HepG2 (cell line): ENCODE data around the gene IL36B. TPM values are rescaled to one million over a fixed set of nuclear protein-coding genes. Genes with fewer than 3 reads are reported as not detected.

ENCODE experiments used
- ATAC-seq: fragments of 200-7000 bp; cut with Tn5 transposase; 3 replicates; pipeline ENCODE4 v1.9.1; 2020; ENCODE audit warnings: mild to moderate bottlenecking, moderate library complexity
- Bru-seq: library from RNA; stranded (reverse); fragments of 400-500 nt; gene quantifications from one replicate; lab custom pipeline; 2021; lab: Mats Ljungman, UMichigan
- BruChase-seq, 2 experiments: library from RNA; stranded (reverse); fragments of 400-500 nt; gene quantifications; one replicate each; lab custom pipeline; 2021; lab: Mats Ljungman, UMichigan
- BruUV-seq: library from RNA; stranded (reverse); fragments of 400-500 nt; replicated peaks from 2 replicates; lab custom pipeline; 2021; lab: Mats Ljungman, UMichigan
- CTCF ChIA-PET: fragments of 300-600 bp; formaldehyde crosslinking; extraction: SDS; loops from one replicate; lab custom pipeline; 2021; ENCODE audit warnings: low total read pairs, inconsistent platforms, low intra/inter-chr PET ratio; lab: Yijun Ruan, JAX
- POLR2A ChIA-PET: fragments of 350-600 bp; sonication (Branson Sonifier 250); formaldehyde crosslinking; loops from one replicate; lab custom pipeline; 2020; ENCODE audit warnings: antibody characterized with exemption, inconsistent platforms; lab: Yijun Ruan, JAX
- DNase-seq: peaks from one replicate; pipeline ENCODE4 v3.0.0-alpha.2; 2015; ENCODE audit warnings: low spot score
- FAIRE-seq: peaks from 3 replicates; lab custom pipeline; 2011; peaks lifted over from hg19 to GRCh38; lab: Jason Lieb, UNC
- H2AFZ ChIP-seq: one replicate; pipeline ENCODE4 v1.6.1; 2011; ENCODE audit warnings: low read length, inconsistent platforms
- H3K27ac ChIP-seq: fragments of 300-600 bp; 3 replicates; pipeline ENCODE4 v1.8.0; 2011; ENCODE audit warnings: mixed run types, mild to moderate bottlenecking, mixed read lengths, low read length, inconsistent platforms; ENCODE audit not compliant: insufficient read depth; ENCODE audit errors: extremely low read length
- H3K27me3 ChIP-seq, 2 experiments: fragments of 200-600 bp in 1 of 2; 2 replicates in 1 of 2; 3 replicates in 1 of 2; pipeline versions ENCODE4 v1.6.0 to v1.8.0; 2011; ENCODE audit warnings: low read length in 2 of 2, mild to moderate bottlenecking in 2 of 2, moderate library complexity in 2 of 2, inconsistent platforms in 1 of 2; ENCODE audit not compliant: insufficient read depth in 2 of 2, control insufficient read depth in 1 of 2
- H3K36me3 ChIP-seq, 2 experiments: fragments of 200-600 bp in 1 of 2; replicated peaks in 1 of 2; 2 replicates in 1 of 2; 3 replicates in 1 of 2; pipeline versions ENCODE4 v1.5.1 to v1.8.0; 2011; ENCODE audit warnings: low read length in 2 of 2, inconsistent platforms in 1 of 2; ENCODE audit not compliant: insufficient read depth in 2 of 2, control insufficient read depth in 1 of 2
- H3K4me1 ChIP-seq: 2 replicates; pipeline ENCODE4 v1.5.1; 2012; ENCODE audit warnings: low read length, inconsistent platforms; ENCODE audit not compliant: insufficient read depth
- H3K4me2 ChIP-seq: 2 replicates; pipeline ENCODE4 v1.6.0; 2011; ENCODE audit warnings: low read depth, low read length, inconsistent platforms
- H3K4me3 ChIP-seq, 3 experiments: fragments of 200-600 bp in 1 of 3; sonication (generic), shearing (Covaris generic) in 1 of 3; replicated peaks in 1 of 3; 2 replicates each; pipeline ENCODE4 v1.5.1; 2011 to 2016; ENCODE audit warnings: low read length in 3 of 3, inconsistent platforms in 2 of 3, low read depth in 2 of 3, mild to moderate bottlenecking in 2 of 3, control low read depth in 1 of 3, mixed read lengths in 1 of 3; ENCODE audit not compliant: insufficient read depth in 1 of 3
- H3K79me2 ChIP-seq: one replicate; pipeline ENCODE4 v1.6.1; 2011; ENCODE audit warnings: low read length, inconsistent platforms; ENCODE audit not compliant: insufficient read depth
- H3K9ac ChIP-seq: 2 replicates; pipeline ENCODE4 v1.6.0; 2011; ENCODE audit warnings: mild to moderate bottlenecking, low read depth, low read length, inconsistent platforms; ENCODE audit not compliant: insufficient read depth
- H3K9me3 ChIP-seq: 2 replicates; pipeline ENCODE4 v1.5.1; 2012; ENCODE audit warnings: mild to moderate bottlenecking, low read length
- H4K20me1 ChIP-seq: 2 replicates; pipeline ENCODE4 v1.6.0; 2011; ENCODE audit warnings: inconsistent platforms, mild to moderate bottlenecking, low read length, moderate library complexity; ENCODE audit not compliant: insufficient read depth
- MEF2D ChIP-seq: sonication (generic); formaldehyde crosslinking; IDR thresholded peaks from 2 replicates; pipeline ENCODE4 v1.5.1; 2020; ENCODE audit warnings: mild to moderate bottlenecking, missing genetic modification reagents
- SIX4 ChIP-seq: sonication (generic); formaldehyde crosslinking; IDR thresholded peaks from 2 replicates; pipeline ENCODE4 v1.4.0; 2020; ENCODE audit warnings: missing genetic modification reagents
- SPEN ChIP-seq: sonication (generic); formaldehyde crosslinking; IDR thresholded peaks from 2 replicates; pipeline ENCODE4 v1.5.1; 2020; ENCODE audit warnings: low read depth, mild to moderate bottlenecking, missing genetic modification reagents
- TCF7 ChIP-seq: sonication (generic); IDR thresholded peaks from 2 replicates; pipeline ENCODE4 v1.6.1; 2016; ENCODE audit warnings: antibody characterized with exemption, low read depth
- ZNF652 ChIP-seq: IDR thresholded peaks from 2 replicates; pipeline ENCODE4 v1.6.1; 2016; ENCODE audit warnings: low read depth, borderline replicate concordance
- ZNF777 ChIP-seq: sonication (generic); formaldehyde crosslinking; IDR thresholded peaks from 2 replicates; pipeline ENCODE4 v1.4.0; 2020; ENCODE audit warnings: missing genetic modification reagents
- WGBS: methylation state at CpG from one replicate; pipeline ENCODE4 v1.1.6; 2017; ENCODE audit warnings: low lambda C conversion rate; 5-methylcytosine and 5-hydroxymethylcytosine counted together
- in situ Hi-C: cut with HindIII; loops from 2 replicates; pipeline ENCODE4 v1.10.0; 2017; ENCODE audit warnings: low pct_unique_long_range_greater_than_20kb; ENCODE audit not compliant: extremely low pct_ligation_motif_present
- intact Hi-C: fragments of 100-400 bp; cut with micrococcal nuclease; formaldehyde crosslinking; loops from one replicate; pipeline ENCODE4 v1.10.0; 2022; ENCODE audit not compliant: unreplicated experiment
- long read RNA-seq, 2 experiments: library from RNA in 1 of 2; library from polyadenylated mRNA in 1 of 2; stranded (forward) in 1 of 2; unstranded in 1 of 2; transcript quantifications; one replicate each; pipeline ENCODE4 v2.0.0, GENCODE V29; 2019 to 2022
- polyA minus RNA-seq, 3 experiments: library from RNA; depleted of rRNA, polyadenylated mRNA; stranded (reverse); fragments of >200 nt; gene quantifications; 2 replicates each; pipeline ENCODE4 v1.2.3, GENCODE V29; 2011; ENCODE audit warnings: low replicate concordance in 1 of 3
- polyA plus RNA-seq, 8 experiments: library from polyadenylated mRNA; depleted of rRNA in 3 of 8; stranded (reverse) in 7 of 8; unstranded in 1 of 8; fragments of >200 nt; fragmentation: Illumina TruSeq in 4 of 8; extraction: Trizol in 4 of 8; gene quantifications; 2 replicates each; pipeline versions ENCODE4 v1.2.1 to v1.2.3, GENCODE V29; 2011 to 2016; ENCODE audit warnings: low read depth in 4 of 8, missing spikeins in 1 of 8, mixed read lengths in 1 of 8; ENCODE audit not compliant: insufficient read depth in 1 of 8
- total RNA-seq, 5 experiments: library from RNA; depleted of rRNA; stranded (reverse); fragments of >200 nt; fragmentation: Illumina TruSeq; extraction: Trizol; gene quantifications; 2 replicates each; pipeline ENCODE4 v1.2.3, GENCODE V29; 2016; ENCODE audit warnings: low read depth in 1 of 5

The IL36B gene
- total RNA-seq (2016; rRNA removed; fragmentation: Illumina TruSeq; extraction: Trizol) = not detected in 2 replicates
- total RNA-seq (2016; cell fraction: cytosol; rRNA removed; fragmentation: Illumina TruSeq; extraction: Trizol; ENCODE audit: low read depth) = not detected in 2 replicates
- not detected in 2 replicates for total RNA-seq (2016; cell fraction: insoluble cytoplasmic fraction; rRNA removed; fragmentation: Illumina TruSeq; extraction: Trizol)
- not detected in 2 replicates for total RNA-seq (2016; cell fraction: membrane; rRNA removed; fragmentation: Illumina TruSeq; extraction: Trizol)
- not detected in 2 replicates for total RNA-seq (2016; cell fraction: nucleus; rRNA removed; fragmentation: Illumina TruSeq; extraction: Trizol)
- polyA plus RNA-seq (2011; rRNA removed) = not detected in 2 replicates
- not detected in 2 replicates for polyA plus RNA-seq (2011; cell fraction: cytosol; rRNA removed)
- polyA plus RNA-seq (2011; cell fraction: nucleus; rRNA removed) = not detected in 2 replicates
- polyA plus RNA-seq (2012) = not detected in 2 replicates
- polyA plus RNA-seq (2016; cell fraction: cytosol; fragmentation: Illumina TruSeq; extraction: Trizol; ENCODE audit: low read depth) = not detected in 2 replicates
- not detected in 2 replicates for polyA plus RNA-seq (2016; cell fraction: insoluble cytoplasmic fraction; fragmentation: Illumina TruSeq; extraction: Trizol; ENCODE audit: low read depth)
- polyA plus RNA-seq (2016; cell fraction: membrane; fragmentation: Illumina TruSeq; extraction: Trizol; ENCODE audit: low read depth) = not detected in 2 replicates
- not detected in 2 replicates for polyA plus RNA-seq (2016; cell fraction: nucleus; fragmentation: Illumina TruSeq; extraction: Trizol; ENCODE audit: insufficient read depth, low read depth)
- not detected in 2 replicates for polyA minus RNA-seq (2011; rRNA and poly(A)+ RNA removed; ENCODE audit: low replicate concordance)
- not detected in 2 replicates for polyA minus RNA-seq (2011; cell fraction: cytosol; rRNA and poly(A)+ RNA removed)
- not detected in 2 replicates for polyA minus RNA-seq (2011; cell fraction: nucleus; rRNA and poly(A)+ RNA removed)
- not detected for Bru-seq, nascent RNA
- BruChase-seq, experiment 1, labeled RNA remaining after a 6-hour chase = not detected
- BruChase-seq, experiment 2, labeled RNA remaining after a 2-hour chase = not detected
- long read RNA-seq, experiment 1 = 0 reads
- long read RNA-seq, experiment 2 = 0 reads

- H3K4me1 ChIP-seq = no peaks in the 10 kb centered on the region
- H3K9ac ChIP-seq = no peak within 1 kb of the TSS
- no peak within 1 kb of the TSS for H3K27ac ChIP-seq
- no peak for DNase-seq
- no peak within 1 kb of the TSS for H2AFZ ChIP-seq
- H3K79me2 ChIP-seq = no peaks in the 10 kb centered on the region
- intact Hi-C loops = no loop called here
- WGBS = 30% methylated on average over 6 of the region's 6 CpGs
- no peak within 1 kb of the TSS for H3K4me2 ChIP-seq
- FAIRE-seq = no peak
- no peak for ATAC-seq
- H3K27me3 ChIP-seq = peaks cover 1 to 10% of the 10 kb centered on the region in 2 experiments; a peak in 3 of 5 replicates
- in situ Hi-C loops = no loop called here
- H4K20me1 ChIP-seq = no peaks in the 10 kb centered on the region
- H3K4me3 ChIP-seq = no peak within 1 kb of the TSS
- H3K9me3 ChIP-seq = peaks cover 14% of the 10 kb centered on the region; the same call in 1 of the 2 replicates
- CTCF ChIA-PET = no interaction called here
- TF ChIP-seq ZNF652 (CRISPR knock-in tag) (no peak), ZNF777 (CRISPR knock-in tag) (no peak), SPEN (CRISPR knock-in tag) (no peak), SIX4 (CRISPR knock-in tag) (no peak), TCF7 (no peak), MEF2D (CRISPR knock-in tag) (no peak)
- no TSS peak for BruUV-seq
- POLR2A ChIA-PET = no interaction called here
- H3K36me3 ChIP-seq = no peaks in the 10 kb centered on the region
Measured at GRCh38 chr2:113052396-113052917, at the start of gene IL36B. Gene IL36B (minus strand): TSS chr2:113052867.
